GM12874 (cell line): Measurements from ENCODE around the gene MFSD6L.

Experiments used
- CTCF ChIP-seq: IDR thresholded peaks from 2 replicates; pipeline ENCODE4 v1.5.1; 2011; ENCODE audit warnings: low read depth, mild to moderate bottlenecking, control low read depth, low read length, moderate library complexity; ENCODE audit not compliant: insufficient read depth

MFSD6L gene

GRCh38 chr17:8762012-8762411, 37.2 kb downstream of the MFSD6L start:
- TF ChIP-seq CTCF, result no peak

- TF ChIP-seq CTCF, result no peak
These were observed 41.0 kb downstream of the MFSD6L start, which contains the start of gene SPDYE4 for GRCh38 chr17:8758137-8758596. SPDYE4 (minus strand) TSS chr17:8758546; CDS start chr17:8758382, 164 bp downstream.

- TF ChIP-seq CTCF, result no peak
These were observed 42.0 kb downstream of the MFSD6L start for GRCh38 chr17:8757189-8757588.

GRCh38 chr17:8755590-8756255, 43.4 kb downstream of the MFSD6L start:
- TF ChIP-seq CTCF, result no peak

GRCh38 chr17:8754890-8755289, 44.3 kb downstream of the MFSD6L start:
- TF ChIP-seq CTCF, result no peak

GRCh38 chr17:8753976-8754440, 45.2 kb downstream of the MFSD6L start:
- peak; percentile 44; the same call in 1 of the 2 replicates for TF ChIP-seq CTCF

GRCh38 chr17:8753136-8753975, 45.8 kb downstream of the MFSD6L start:
- no peak for TF ChIP-seq CTCF
